Measurements from ENCODE around the gene ABCA4. TPM values are rescaled to one million over a fixed set of nuclear protein-coding genes. Genes with fewer than 3 reads are reported as not detected.

Gene ABCA4
- total and polyA plus RNA-seq, 4 donors, result 0.49 to 31.5 (median 2.3) TPM

GRCh38 chr1:94117259-94117851 is 3.6 kb downstream of the ABCA4 start:
- H3K4me1 ChIP-seq (ENCODE audit: control insufficient read depth, insufficient read depth, low read length), result peaks cover 36% of the 10 kb centered on the region
- H3K36me3 ChIP-seq (ENCODE audit: control insufficient read depth, insufficient read depth, low read length), result no peaks in the 10 kb centered on the region
- no peak for DNase-seq (ENCODE audit: low read depth in 4 of 6, low spot score in 6 of 6)
- H3K9me3 ChIP-seq (ENCODE audit: control insufficient read depth, insufficient read depth, low read length), result no peaks in the 10 kb centered on the region
- H3K4me3 ChIP-seq (ENCODE audit: low read depth, low read length), result no peak overlapping the region
- H3K27me3 ChIP-seq (ENCODE audit: control insufficient read depth, insufficient read depth, low read length), result no peaks in the 10 kb centered on the region
- WGBS (ENCODE audit: insufficient coverage), result 72% methylated on average over 9 of the region's 14 CpGs
- H3K27ac ChIP-seq (ENCODE audit: low read depth, low read length), result peak overlapping the region; percentile 75

- Histone ChIP-seq H3K4me1 (ENCODE audit: control insufficient read depth, insufficient read depth, low read length) (peaks cover 39% of the 10 kb centered on the region), H3K4me3 (ENCODE audit: low read depth, low read length) (no peak overlapping the region), H3K27ac (ENCODE audit: low read depth, low read length) (peak overlapping the region; percentile 52), H3K36me3 (ENCODE audit: control insufficient read depth, insufficient read depth, low read length) (no peaks in the 10 kb centered on the region), H3K27me3 (ENCODE audit: control insufficient read depth, insufficient read depth, low read length) (no peaks in the 10 kb centered on the region), H3K9me3 (ENCODE audit: control insufficient read depth, insufficient read depth, low read length) (no peaks in the 10 kb centered on the region)
- 70% methylated on average over 3 of the region's 6 CpGs for WGBS (ENCODE audit: insufficient coverage)
- no peak for DNase-seq (ENCODE audit: low read depth in 4 of 6, low spot score in 6 of 6)
These were observed 5.0 kb downstream of the ABCA4 start for GRCh38 chr1:94115900-94116436.

- no peaks in the 10 kb centered on the region for H3K9me3 ChIP-seq (ENCODE audit: control insufficient read depth, insufficient read depth, low read length)
- WGBS (ENCODE audit: insufficient coverage), result 76% methylated on average over 4 of the region's 10 CpGs
- H3K27ac ChIP-seq (ENCODE audit: low read depth, low read length), result no peak overlapping the region
- H3K36me3 ChIP-seq (ENCODE audit: control insufficient read depth, insufficient read depth, low read length), result no peaks in the 10 kb centered on the region
- no peak for DNase-seq (ENCODE audit: low read depth in 4 of 6, low spot score in 6 of 6)
- peaks cover 39% of the 10 kb centered on the region for H3K4me1 ChIP-seq (ENCODE audit: control insufficient read depth, insufficient read depth, low read length)
- no peak overlapping the region for H3K4me3 ChIP-seq (ENCODE audit: low read depth, low read length)
- H3K27me3 ChIP-seq (ENCODE audit: control insufficient read depth, insufficient read depth, low read length), result no peaks in the 10 kb centered on the region
These were observed 5.6 kb downstream of the ABCA4 start for GRCh38 chr1:94115254-94115899.

GRCh38 chr1:94113589-94114226 is 7.2 kb downstream of the ABCA4 start:
- WGBS (ENCODE audit: insufficient coverage), result 64% methylated on average over 1 of the region's 2 CpGs
- peak overlapping the region; percentile 3 for H3K27ac ChIP-seq (ENCODE audit: low read depth, low read length)
- H3K9me3 ChIP-seq (ENCODE audit: control insufficient read depth, insufficient read depth, low read length), result no peaks in the 10 kb centered on the region
- H3K36me3 ChIP-seq (ENCODE audit: control insufficient read depth, insufficient read depth, low read length), result no peaks in the 10 kb centered on the region
- peaks cover 31% of the 10 kb centered on the region for H3K4me1 ChIP-seq (ENCODE audit: control insufficient read depth, insufficient read depth, low read length)
- no peaks in the 10 kb centered on the region for H3K27me3 ChIP-seq (ENCODE audit: control insufficient read depth, insufficient read depth, low read length)
- DNase-seq (ENCODE audit: low read depth in 4 of 6, low spot score in 6 of 6), result peak in 1 of 6 donors; percentile 81
- H3K4me3 ChIP-seq (ENCODE audit: low read depth, low read length), result no peak overlapping the region

- Histone ChIP-seq H3K27me3 (ENCODE audit: control insufficient read depth, insufficient read depth, low read length) (no peaks in the 10 kb centered on the region), H3K4me1 (ENCODE audit: control insufficient read depth, insufficient read depth, low read length) (peaks cover 15% of the 10 kb centered on the region), H3K9me3 (ENCODE audit: control insufficient read depth, insufficient read depth, low read length) (no peaks in the 10 kb centered on the region), H3K4me3 (ENCODE audit: low read depth, low read length) (no peak overlapping the region), H3K27ac (ENCODE audit: low read depth, low read length) (no peak overlapping the region), H3K36me3 (ENCODE audit: control insufficient read depth, insufficient read depth, low read length) (no peaks in the 10 kb centered on the region)
- DNase-seq (ENCODE audit: low read depth in 4 of 6, low spot score in 6 of 6), result no peak
- 77% methylated on average over 6 of the region's 9 CpGs for WGBS (ENCODE audit: insufficient coverage)
These were observed 9.1 kb downstream of the ABCA4 start for GRCh38 chr1:94111879-94112278.

- DNase-seq (ENCODE audit: low read depth in 4 of 6, low spot score in 6 of 6), result no peak
- H3K27me3 ChIP-seq (ENCODE audit: control insufficient read depth, insufficient read depth, low read length), result no peaks in the 10 kb centered on the region
- H3K4me1 ChIP-seq (ENCODE audit: control insufficient read depth, insufficient read depth, low read length), result peaks cover 8% of the 10 kb centered on the region
- no peak overlapping the region for H3K4me3 ChIP-seq (ENCODE audit: low read depth, low read length)
- H3K27ac ChIP-seq (ENCODE audit: low read depth, low read length), result no peak overlapping the region
- WGBS (ENCODE audit: insufficient coverage), result 93% methylated on average over 10 of the region's 10 CpGs
- no peaks in the 10 kb centered on the region for H3K9me3 ChIP-seq (ENCODE audit: control insufficient read depth, insufficient read depth, low read length)
- H3K36me3 ChIP-seq (ENCODE audit: control insufficient read depth, insufficient read depth, low read length), result no peaks in the 10 kb centered on the region
These were observed 9.8 kb downstream of the ABCA4 start for GRCh38 chr1:94110946-94111740.

GRCh38 chr1:94110021-94110761 is 10.8 kb downstream of the ABCA4 start:
- H3K4me1 ChIP-seq (ENCODE audit: control insufficient read depth, insufficient read depth, low read length), result peaks cover 11% of the 10 kb centered on the region
- H3K27ac ChIP-seq (ENCODE audit: low read depth, low read length), result peak overlapping the region; percentile 15
- H3K9me3 ChIP-seq (ENCODE audit: control insufficient read depth, insufficient read depth, low read length), result no peaks in the 10 kb centered on the region
- WGBS (ENCODE audit: insufficient coverage), result 100% methylated on average over 2 of the region's 4 CpGs
- no peaks in the 10 kb centered on the region for H3K27me3 ChIP-seq (ENCODE audit: control insufficient read depth, insufficient read depth, low read length)
- DNase-seq (ENCODE audit: low read depth in 4 of 6, low spot score in 6 of 6), result no peak
- H3K4me3 ChIP-seq (ENCODE audit: low read depth, low read length), result no peak overlapping the region
- no peaks in the 10 kb centered on the region for H3K36me3 ChIP-seq (ENCODE audit: control insufficient read depth, insufficient read depth, low read length)

- no peaks in the 10 kb centered on the region for H3K9me3 ChIP-seq (ENCODE audit: control insufficient read depth, insufficient read depth, low read length)
- no peak overlapping the region for H3K4me3 ChIP-seq (ENCODE audit: low read depth, low read length)
- H3K36me3 ChIP-seq (ENCODE audit: control insufficient read depth, insufficient read depth, low read length), result no peaks in the 10 kb centered on the region
- H3K27ac ChIP-seq (ENCODE audit: low read depth, low read length), result no peak overlapping the region
- H3K27me3 ChIP-seq (ENCODE audit: control insufficient read depth, insufficient read depth, low read length), result no peaks in the 10 kb centered on the region
- DNase-seq (ENCODE audit: low read depth in 4 of 6, low spot score in 6 of 6), result no peak
- 81% methylated on average over 3 of the region's 4 CpGs for WGBS (ENCODE audit: insufficient coverage)
- H3K4me1 ChIP-seq (ENCODE audit: control insufficient read depth, insufficient read depth, low read length), result peaks cover 12% of the 10 kb centered on the region
These were observed 11.5 kb downstream of the ABCA4 start for GRCh38 chr1:94109478-94109877.

GRCh38 chr1:94107141-94107540 is 13.8 kb downstream of the ABCA4 start:
- WGBS (ENCODE audit: insufficient coverage), result 100% methylated on average over 3 of the region's 6 CpGs
- Histone ChIP-seq H3K36me3 (ENCODE audit: control insufficient read depth, insufficient read depth, low read length) (no peaks in the 10 kb centered on the region), H3K9me3 (ENCODE audit: control insufficient read depth, insufficient read depth, low read length) (no peaks in the 10 kb centered on the region), H3K4me3 (ENCODE audit: low read depth, low read length) (no peak overlapping the region), H3K27ac (ENCODE audit: low read depth, low read length) (no peak overlapping the region), H3K4me1 (ENCODE audit: control insufficient read depth, insufficient read depth, low read length) (peaks cover 12% of the 10 kb centered on the region), H3K27me3 (ENCODE audit: control insufficient read depth, insufficient read depth, low read length) (no peaks in the 10 kb centered on the region)
- no peak for DNase-seq (ENCODE audit: low read depth in 4 of 6, low spot score in 6 of 6)
